Stimulated activated CD4-positive, alpha-beta T cell treated with anti-CD3 and anti-CD28 coated beads, Interleukin-4, amount 100 ng/mL, for 48 hours (primary cell): ENCODE data around the gene PZP.

Experiments used
- DNase-seq, 2 donors: peaks; one replicate each; pipeline ENCODE4 v3.0.0-alpha.2; 2020; ENCODE audit warnings: low read depth in 2 of 2

PZP gene

DNA sequence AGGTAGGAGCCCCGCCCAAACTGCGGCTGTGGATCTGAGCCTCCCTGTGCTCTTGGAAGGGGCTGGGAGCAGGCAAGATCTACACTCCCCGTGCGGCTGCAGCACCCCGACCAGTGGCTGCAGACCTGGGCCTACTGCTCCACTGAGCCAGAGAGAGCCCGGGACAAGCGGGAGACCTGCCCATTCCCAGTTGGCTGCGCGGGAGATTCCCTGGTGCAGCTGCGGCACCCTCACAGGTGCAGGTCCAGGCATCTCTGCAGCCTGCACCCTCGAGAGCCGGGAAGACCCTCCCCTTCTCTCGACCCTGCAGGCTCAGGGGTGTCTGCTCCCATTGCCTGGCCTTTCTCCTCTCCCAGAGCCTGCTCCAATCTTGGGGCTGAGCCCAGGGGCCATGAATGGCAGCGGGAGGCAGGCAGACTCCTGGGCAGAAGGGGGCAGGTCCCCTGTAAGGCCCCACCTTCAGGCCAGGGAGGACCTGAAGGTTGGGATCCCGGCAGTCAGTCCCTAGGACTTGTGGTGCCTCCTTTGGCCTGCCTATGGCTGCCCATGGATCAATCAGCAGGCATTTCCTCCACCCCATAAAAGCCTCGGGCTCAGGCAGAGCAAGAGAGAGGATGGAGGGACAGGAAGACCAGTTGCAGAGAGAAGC lies 83.7 kb downstream of the PZP start:
- DNase-seq = no peak

DNA sequence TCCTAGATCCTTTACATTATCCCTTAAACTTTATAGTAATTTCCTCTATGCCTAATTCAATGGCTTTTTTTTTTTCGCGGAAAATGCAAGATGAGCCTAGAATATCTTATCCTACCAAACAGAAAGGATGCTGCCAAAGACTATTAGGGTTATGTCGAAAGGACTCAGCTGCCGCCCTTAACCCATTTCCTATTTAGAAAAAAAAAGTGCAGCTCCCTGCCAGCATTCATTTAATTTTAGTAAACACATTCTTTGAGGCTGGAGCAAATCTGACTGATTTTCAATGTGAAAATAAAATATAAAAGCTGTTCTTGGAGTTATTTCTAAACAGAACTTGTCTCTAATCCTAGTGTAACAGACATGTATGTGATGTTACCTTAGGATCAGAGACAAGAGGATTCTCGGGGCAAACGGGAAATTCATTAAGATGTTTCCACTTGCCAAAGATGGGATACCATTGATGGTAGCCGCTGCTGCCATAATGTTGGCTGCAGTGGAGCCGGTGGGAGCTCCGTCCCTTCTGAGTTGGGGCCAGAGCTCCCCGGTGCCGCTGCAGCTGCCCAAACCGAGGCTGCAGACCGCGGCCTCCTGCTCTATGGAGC lies 84.3 kb downstream of the PZP start:
- DNase-seq = no peak

DNA sequence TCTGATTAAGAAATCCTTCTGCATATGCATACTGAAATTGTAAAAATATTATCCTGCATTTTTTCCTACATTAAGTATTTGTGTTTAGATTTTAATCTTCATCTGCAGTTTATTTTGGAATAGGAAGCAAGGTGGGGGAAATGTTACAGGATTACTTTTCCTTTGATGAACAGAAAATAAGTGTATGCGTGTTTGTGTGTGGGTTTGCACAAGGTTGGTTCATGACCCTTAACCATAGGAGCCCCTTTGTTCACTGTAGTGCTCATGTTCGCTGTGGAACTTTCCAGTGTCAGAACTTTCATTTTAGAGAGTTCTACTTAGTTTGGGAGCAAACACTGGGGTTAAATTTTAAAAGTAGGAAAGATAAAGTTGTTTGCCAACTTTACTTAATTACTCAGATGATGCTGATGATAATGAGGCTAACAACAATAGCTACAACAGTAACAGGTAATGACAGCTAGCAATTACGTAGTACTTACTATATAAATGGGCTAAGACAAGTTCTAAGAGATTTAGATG lies 86.0 kb downstream of the PZP start:
- no peak for DNase-seq

DNA sequence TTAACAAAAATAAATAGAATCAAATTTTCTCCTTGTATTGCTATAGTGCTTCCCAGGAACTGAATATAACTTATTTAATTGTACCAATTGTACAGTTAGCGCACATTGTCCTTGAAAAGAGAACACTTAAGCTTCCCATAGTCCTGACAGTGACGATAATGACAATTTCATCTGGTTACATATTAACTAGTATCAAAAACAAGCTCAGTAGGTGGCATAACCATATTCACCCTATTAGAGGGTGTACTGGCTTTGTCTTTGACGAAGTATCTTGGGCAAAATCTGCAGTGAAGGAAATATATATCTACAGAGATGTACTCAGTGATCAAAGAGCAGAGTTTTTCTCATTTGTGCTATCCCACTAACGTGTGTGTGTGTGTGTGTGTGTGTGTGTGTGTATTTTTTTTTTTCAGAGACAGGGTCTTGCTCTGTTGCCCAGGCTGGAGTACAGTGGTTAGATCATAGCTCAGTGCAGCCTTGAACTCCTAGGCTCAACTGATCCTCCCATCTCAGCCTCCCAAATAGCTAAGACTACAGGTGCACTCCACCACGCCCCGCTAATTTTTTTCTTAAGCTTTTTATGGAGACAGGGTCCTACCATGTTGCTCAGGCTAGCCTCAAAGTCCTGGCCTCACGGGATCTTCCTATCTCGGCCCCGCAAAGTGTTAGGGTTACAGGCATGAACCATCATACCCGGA lies 87.6 kb downstream of the PZP start:
- DNase-seq = no peak

DNA sequence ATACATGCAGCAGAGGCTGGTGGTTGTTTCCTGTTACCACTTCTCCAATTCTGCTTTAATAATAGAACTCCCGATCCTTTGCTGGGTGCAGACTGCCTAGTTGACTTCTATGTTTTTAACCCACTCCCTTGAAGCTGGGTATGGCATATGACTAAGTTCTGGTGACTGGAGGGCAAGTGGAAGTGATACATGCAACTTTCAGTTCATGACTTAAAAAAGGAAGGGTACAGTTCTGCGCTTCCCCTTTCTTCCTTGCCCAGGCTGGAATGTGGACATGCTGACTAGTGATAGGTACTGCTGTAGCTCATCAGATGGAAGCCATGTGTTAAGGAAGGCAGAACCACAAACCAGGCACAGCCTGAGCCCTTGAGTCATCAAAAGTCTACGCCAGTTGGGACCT lies 90.0 kb downstream of the PZP start:
- no peak for DNase-seq

DNA sequence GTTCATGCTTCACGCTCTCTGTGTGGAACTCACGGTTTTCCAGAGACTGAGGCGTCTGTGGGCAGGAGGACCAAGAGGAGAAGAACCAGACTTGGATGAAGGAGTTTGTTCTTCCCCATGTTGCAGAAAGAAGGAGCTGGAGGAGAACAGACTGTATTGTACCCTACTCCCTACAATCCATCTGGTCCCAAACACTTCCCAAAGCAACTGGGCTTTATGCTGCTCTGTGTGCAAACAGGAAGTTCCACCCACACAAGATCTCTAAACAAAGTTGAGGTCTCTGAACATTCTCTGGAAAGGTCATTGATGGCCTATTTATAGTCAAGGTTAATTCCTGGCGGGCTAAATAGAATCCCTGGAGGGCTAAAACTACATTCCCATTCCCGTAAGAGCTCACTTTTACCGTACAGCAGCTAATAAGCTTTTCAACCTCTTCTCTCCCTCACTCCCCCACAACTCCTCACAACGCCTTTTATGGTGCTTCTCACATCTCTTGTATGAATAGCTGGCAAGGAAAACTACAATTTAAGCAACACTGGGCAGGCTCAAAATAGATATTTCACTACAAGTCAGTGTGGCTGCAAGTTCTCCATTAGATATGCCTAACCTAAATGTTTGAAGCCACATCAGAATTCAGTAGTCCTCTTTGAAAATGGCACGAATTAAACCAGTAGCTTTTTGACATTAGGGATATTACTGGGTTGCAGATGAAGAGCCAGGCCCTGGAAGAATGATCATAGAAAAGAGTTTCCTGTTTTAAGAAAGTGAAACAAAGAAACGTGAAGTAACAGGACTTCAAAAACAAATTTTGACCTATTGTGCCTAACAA lies 92.2 kb downstream of the PZP start, which contains the start of gene A2M:
A2M (minus strand) TSS at position 189 of the 829 bp plus-strand sequence; CDS start at position 119, 70 bp downstream.
- no peak for DNase-seq

DNA sequence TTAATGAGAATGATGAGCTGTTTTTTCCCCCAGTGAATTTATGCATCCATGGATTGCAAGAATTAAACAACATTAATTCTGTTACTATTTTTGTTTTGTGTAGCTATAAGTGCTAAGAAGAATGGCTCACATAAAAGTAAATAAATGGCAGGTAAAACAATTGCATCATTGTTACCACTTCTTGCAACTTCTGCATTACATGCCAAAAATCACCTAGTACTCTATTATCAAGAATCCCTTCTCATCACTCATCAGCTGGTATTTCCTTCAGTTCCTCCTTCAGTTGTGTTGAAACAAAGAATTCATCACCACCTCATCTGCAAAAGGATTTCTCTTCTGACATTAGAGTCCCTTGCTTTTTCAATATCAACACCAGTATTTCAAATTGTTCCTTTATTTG lies 93.2 kb downstream of the PZP start:
- no peak for DNase-seq

DNA sequence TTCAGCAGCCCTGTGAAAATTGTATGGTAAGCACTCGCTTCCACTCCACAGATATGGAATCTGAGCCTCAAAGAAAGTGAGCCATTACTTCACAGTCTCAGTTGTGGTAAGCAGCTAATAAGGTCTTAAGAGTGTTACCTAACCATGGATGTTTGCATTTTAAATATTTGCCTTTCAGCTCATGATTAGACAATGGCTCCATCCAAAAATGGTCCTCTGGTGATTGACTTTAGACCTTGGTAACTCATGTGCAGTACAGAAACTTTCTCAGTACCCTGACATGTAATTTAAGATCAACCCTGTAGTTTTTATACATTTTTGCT lies 94.2 kb downstream of the PZP start:
- no peak for DNase-seq

DNA sequence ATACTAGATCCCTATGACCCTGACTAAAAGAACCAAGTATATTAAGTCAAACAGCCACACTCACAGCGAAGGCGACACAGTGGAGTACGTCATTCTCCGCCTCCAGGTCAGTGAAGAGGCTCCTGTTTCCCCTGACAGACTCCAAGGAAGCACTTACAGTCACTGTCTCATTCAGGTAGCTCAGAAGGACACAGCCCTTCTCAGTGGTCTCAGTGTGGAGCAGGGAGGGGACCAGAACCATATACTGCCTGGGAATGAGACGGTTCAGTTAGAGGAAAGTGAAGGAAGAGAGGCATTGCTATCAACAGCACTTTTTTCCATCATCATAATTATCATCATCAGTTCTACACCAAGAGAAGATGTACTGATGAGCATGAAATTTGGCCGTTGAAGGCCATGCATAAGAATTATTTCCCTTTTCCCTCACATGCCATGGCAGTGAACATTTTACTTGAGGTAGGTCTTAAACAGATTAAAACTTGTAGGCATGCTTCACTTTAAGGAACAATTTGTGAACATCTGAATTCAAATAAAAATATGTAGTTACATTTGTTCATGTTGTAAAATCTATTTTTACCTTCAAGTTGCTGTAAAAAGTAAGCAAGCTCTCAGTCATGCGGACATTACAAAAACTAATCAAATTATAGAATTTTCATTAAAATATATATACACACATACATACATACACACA lies 94.8 kb downstream of the PZP start:
- DNase-seq = no peak

DNA sequence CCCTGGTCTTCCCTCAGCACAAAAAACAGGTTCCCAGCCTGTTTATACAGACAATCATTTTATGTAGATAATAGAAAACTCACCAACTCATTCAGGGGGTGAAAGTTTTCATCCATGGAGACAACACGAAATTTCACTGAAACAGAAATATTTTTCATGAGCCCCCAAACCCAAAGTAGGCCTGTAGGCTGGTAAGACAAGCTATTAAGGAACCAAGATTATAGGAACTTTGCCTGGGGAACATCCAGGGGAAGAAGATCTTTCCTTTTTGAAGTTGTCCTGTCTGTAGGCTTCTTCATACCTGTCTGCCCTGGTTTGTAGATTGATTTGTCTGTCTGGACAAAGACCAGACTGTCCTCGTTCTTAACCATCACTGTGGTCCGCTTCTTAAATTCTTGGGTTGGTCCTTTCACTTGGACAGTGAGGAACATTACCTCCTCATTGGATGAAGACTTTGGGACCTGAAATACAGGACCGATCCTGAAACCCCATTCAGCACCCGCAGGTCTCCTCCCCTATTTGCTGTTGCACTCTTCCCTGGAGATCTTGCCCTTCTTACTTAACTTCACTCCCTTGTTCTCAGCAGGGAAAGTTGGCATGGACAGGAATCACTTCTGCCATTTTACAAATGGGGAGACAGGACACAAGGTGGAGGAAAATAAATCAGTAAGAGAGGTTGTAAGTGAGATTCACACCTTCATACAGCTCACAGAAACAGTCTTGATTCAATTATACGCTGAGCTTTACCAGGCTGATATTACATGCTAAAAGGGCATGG lies 95.9 kb downstream of the PZP start:
- no peak for DNase-seq

DNA sequence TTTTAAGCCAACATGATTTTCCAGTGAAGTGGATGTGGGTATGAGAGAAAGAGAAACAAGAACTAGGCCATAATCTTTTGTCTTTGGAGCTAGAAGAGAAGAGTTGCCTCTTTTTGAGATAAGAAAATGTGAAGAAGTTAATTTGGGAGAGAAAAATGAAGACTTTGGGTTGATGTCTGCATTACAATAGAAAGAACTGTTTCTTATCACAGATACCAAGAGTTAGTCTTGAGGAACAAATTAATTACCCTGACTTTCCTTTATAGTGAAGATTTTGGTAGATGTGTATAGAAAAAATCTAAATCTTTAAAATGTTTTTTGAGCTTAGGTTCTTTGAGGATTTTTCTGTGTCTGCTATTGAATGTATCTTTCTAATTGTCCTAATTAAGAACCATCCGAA lies 96.7 kb downstream of the PZP start:
- DNase-seq = no peak

DNA sequence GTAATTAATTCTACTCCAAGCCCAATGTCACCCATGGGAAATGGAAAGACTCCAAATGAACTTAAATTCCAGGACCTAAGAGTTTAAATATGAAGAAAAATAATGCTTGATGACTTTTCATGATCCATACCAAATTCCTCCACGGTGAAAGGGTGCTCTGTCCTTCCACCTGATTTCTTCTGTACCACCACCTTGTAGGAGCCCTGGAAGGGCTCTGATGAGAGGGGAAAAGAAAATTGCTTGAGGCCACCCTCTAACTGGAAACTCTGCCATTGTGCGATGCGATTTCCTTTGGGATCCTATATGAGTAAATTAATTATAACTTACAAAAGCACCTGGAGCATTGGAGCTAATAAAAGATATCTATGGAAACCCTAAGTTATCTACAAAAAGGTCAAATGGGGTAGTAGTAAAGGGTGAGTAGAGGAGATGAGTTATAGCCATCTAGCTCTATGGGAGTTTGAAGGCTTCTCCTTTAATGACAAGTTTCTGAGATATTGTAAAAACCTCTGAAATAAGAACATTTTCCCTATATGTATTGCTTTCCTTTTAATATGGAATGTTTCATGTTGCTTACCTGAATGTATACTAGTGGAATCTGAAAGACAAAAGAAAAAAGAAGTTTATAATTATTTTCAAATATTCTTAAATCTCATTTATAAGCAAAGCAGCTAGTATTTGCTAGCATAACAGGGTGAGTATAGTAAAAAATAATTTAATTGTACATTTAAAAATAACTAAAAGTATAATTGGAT lies 98.3 kb downstream of the PZP start:
- DNase-seq = no peak

DNA sequence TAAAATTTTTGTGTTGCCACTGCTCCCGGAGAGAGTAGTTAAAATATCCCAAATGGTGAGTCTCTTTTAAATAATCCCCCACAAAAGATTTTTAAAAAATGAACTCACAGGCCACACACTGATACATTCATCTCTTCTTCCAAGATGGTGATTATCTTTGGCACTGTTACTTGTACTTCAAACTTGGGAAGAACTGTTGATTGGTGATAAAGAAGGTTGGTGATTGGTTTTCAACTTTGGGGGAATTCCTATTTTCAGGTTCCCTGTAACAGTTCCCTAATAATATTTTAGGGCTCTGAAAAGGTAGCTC lies 99.0 kb downstream of the PZP start:
- no peak for DNase-seq

DNA sequence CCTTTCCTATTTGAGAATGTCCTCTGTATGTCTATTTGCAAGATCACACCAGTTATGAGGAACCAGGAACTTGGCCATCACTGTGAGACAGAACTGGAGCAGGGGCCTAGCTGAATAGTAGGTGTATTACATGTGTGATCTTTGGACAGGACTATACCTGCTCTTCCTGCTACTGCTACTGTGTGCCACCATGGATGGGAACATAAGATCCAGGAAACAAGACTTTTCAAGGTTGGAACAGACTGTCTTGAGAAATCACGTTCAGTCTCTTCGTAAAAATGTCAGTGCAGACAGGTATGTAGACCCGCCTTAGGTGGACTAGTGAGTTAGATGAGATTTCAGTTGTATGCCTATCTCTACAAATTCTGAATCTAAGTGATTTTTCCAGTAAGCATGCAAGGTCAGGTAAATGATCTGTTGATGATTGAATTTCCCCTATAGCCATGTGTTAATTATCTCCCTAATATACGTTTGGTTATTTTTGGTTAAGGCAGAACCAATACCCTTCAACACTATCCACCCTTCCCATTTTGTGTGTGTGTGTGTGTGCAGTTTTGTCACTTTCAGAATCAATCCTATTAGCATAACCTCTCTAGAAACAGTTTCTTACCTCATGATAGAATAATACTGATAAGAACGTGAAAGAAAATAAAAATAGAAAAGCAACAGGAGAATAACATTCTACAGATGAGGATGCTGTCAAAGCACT lies 99.5 kb downstream of the PZP start:
- no peak for DNase-seq

DNA sequence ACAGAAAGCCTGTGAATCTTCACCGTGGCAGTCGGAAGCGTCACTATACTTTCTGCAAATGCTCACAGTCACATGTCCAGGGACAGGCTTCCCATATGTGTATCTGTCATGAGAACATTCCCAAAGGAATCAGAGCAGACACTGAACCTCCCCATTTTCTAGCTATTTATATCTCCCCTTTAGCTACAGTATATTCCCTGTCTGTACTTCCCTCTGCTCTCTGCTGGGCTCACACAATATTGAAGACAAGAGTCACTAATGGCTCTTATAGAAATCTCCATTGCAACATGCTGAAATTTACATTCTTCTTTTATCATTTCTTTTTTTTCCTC lies 100.7 kb downstream of the PZP start:
- no peak for DNase-seq

DNA sequence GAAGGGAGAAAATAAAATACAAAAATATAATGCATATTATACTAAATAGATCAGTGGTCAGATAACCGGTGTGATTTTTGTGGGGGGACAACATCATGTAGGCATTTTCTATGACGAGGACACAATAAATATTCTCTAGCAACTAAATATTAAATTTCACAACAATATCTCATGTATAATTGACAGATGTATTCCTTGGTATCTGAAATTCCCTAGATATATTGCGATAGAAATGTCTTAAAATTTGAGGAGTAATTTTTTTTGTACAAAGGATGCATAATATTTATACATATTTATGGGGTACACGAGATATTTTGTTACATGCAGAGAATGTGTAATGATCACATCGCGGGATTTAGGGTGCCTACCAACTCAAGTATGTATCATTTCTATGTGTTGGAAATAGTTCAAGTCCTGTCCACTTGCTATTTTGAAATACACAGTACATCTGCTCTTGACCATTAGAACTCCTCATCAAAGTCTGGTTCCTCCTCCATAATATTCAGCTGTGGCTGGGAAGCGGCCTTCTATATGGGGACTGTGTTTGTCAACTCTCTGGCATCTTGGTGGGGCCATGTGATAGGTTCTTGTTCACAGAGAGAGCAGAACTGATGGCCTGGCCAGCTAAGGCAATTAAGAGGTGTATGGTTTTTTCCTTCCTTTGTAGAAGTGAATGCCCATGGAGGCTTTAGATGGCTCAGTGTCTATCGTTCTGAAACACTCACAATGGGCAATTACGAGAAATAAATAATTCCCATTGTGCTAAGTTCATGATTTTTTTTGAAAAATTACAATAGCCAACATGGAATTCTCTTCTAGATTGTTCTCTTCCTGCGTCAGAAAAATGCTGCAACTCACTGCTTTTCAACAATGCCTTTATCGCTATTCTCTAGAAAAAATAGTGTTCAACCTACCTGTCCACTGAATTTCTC lies 101.3 kb downstream of the PZP start:
- no peak for DNase-seq

DNA sequence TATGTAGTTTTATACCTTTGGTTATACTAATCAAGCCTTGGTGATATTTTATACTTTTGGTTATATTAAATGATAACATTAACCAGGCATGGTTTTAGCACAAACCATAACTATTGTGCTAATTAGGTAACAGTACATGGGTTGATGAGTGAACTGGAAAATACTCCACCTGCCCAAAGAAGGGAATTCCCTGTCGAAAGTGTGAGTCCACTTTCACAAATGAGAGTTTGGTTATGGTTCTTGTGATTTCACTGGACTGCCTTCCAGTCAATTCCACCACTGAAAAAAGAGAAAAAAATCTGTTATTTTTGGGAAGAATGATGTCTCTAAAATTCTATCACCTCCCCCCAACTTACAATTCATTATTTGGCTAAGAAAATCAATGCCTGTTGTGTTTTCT lies 102.1 kb downstream of the PZP start:
- no peak for DNase-seq

DNA sequence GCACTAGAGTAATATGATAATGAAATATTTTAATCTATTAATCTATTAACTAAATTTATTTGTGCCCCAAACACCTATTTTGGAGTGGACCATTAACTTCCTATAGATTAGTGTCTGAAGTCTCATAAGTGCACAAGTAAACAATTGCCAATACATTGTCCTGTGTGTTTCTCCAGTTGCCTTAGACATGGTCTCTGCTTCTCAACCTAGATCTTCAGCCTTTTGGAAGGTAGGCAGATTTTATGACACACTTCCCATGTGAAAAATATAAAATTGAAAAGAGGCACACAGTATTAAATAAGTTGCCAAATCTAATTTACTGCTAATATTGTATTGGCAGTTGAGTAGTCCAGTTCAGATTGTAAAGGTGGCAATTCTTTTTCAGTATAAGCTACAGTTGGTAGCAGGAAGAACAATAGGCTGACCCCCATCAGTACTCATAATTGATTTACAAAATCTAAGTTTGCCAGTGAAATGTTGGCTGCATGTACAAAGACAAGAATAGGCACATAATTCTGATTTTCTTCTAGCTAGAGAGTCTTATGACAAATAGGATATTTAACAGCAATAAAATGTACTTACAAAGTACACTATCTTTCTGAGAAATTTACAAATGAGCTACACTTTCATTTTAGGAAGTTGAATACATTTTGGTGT lies 103.3 kb downstream of the PZP start:
- no peak for DNase-seq
